ENCODE results near the gene USP54.

DNA sequence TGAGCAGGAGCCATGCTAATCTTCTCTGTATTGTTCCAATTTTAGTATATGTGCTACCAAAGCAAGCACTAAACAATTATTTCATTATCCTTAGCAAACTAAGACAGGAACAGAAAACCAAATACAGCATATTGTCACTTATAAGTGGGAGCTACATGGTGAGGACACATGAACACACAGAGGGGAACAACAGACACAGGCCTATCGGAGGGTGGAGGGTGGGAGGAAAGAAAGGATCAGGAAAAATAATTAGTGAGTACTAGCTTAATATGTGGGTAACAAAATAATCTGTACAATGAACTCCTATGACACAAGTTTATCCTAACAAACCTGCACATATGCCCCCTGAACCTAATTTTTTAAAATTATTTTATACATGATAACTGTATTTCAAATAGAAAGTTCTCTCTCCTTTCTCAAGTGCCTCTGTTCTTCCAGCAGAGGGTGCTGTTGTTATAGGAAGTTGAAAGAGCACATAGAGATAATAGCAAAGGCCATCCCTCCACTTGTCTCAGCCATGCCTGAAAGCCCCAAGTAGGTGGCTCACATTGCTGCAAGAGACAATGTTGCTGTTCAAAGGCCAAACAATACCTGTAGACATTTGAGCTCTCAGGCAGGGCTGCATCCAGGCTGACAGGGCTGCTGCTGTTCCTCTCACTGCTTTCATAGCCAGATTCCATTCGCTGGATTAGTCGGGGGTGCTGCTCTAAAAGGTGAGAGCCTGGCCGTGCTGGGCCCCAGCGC is 61.9 kb downstream of the USP54 start:
- TF ChIP-seq, protein P1, sequence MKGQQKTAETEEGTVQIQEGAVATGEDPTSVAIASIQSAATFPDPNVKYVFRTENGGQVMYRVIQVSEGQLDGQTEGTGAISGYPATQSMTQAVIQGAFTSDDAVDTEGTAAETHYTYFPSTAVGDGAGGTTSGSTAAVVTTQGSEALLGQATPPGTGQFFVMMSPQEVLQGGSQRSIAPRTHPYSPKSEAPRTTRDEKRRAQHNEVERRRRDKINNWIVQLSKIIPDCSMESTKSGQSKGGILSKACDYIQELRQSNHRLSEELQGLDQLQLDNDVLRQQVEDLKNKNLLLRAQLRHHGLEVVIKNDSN (IDR thresholded peaks at IDR 0.05; ENCODE audit: borderline replicate concordance, low read depth): no peak
- TF ChIP-seq, protein P2, sequence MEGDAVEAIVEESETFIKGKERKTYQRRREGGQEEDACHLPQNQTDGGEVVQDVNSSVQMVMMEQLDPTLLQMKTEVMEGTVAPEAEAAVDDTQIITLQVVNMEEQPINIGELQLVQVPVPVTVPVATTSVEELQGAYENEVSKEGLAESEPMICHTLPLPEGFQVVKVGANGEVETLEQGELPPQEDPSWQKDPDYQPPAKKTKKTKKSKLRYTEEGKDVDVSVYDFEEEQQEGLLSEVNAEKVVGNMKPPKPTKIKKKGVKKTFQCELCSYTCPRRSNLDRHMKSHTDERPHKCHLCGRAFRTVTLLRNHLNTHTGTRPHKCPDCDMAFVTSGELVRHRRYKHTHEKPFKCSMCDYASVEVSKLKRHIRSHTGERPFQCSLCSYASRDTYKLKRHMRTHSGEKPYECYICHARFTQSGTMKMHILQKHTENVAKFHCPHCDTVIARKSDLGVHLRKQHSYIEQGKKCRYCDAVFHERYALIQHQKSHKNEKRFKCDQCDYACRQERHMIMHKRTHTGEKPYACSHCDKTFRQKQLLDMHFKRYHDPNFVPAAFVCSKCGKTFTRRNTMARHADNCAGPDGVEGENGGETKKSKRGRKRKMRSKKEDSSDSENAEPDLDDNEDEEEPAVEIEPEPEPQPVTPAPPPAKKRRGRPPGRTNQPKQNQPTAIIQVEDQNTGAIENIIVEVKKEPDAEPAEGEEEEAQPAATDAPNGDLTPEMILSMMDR (IDR thresholded peaks at IDR 0.05): peak; percentile 91
